Hypothalamus (tissue), 51 donors: ENCODE measurements around the gene ZSCAN1.
"Not testable (repeated sequence)": the region's sequence is repeated elsewhere in the genome, so short reads cannot be mapped to it uniquely, and the experiment has no call there.

ENCODE experiments used
- DNase-seq, 51 donors: peaks; one replicate each; lab custom pipeline; 2025; lab: John Stamatoyannopoulos, UW

Gene ZSCAN1

GRCh38 chr19:58033741-58034476, at the start of gene ZSCAN1:
Gene ZSCAN1 (plus strand): TSS chr19:58034025. CDS start chr19:58037837, 3,812 bp downstream.
- peak; percentile 35 to 98 (median 91) for DNase-seq

- no peak for DNase-seq
Observed at GRCh38 chr19:57992841-57993240, 41.0 kb upstream of the ZSCAN1 start.

GRCh38 chr19:58000677-58001076, 33.1 kb upstream of the ZSCAN1 start:
- no peak for DNase-seq

- peak in 6 of 51 donors; percentile 16 to 35 (median 27) for DNase-seq
Observed at GRCh38 chr19:58001895-58002369, 31.9 kb upstream of the ZSCAN1 start.

GRCh38 chr19:58002384-58003173, 31.2 kb upstream of the ZSCAN1 start, which contains the start of gene ZNF606:
Gene ZNF606 (minus strand): TSS chr19:58002820. CDS start chr19:58001319, 1,501 bp downstream.
- peak; percentile 46 to 89 (median 78) for DNase-seq

- peak in 6 of 51 donors; percentile 19 to 45 (median 35) for DNase-seq
Observed at GRCh38 chr19:58003174-58003828, 30.5 kb upstream of the ZSCAN1 start.

- no peak for DNase-seq
Observed at GRCh38 chr19:58007285-58007684, 26.5 kb upstream of the ZSCAN1 start.

GRCh38 chr19:58008877-58009276, 24.9 kb upstream of the ZSCAN1 start:
- DNase-seq = not testable (repeated sequence)

GRCh38 chr19:58009301-58009665, 24.5 kb upstream of the ZSCAN1 start:
- peak in 1 of 51 donors; percentile 43 for DNase-seq

GRCh38 chr19:58009666-58010301, 24.0 kb upstream of the ZSCAN1 start:
- peak; percentile 13 to 96 (median 89) for DNase-seq

- DNase-seq = no peak
Observed at GRCh38 chr19:58010507-58010906, 23.3 kb upstream of the ZSCAN1 start.

- DNase-seq = no peak
Observed at GRCh38 chr19:58014141-58014540, 19.7 kb upstream of the ZSCAN1 start.

GRCh38 chr19:58020129-58020528, 13.7 kb upstream of the ZSCAN1 start:
- no peak for DNase-seq

- DNase-seq = peak in 35 of 51 donors; percentile 2 to 75 (median 42)
Observed at GRCh38 chr19:58021541-58022282, 12.1 kb upstream of the ZSCAN1 start.

- DNase-seq = no peak
Observed at GRCh38 chr19:58022283-58022660, 11.6 kb upstream of the ZSCAN1 start.

GRCh38 chr19:58024661-58025060, 9.2 kb upstream of the ZSCAN1 start:
- DNase-seq = no peak

GRCh38 chr19:58034477-58034793, 610 bp downstream of the ZSCAN1 start:
- DNase-seq = peak in 9 of 51 donors; percentile 8 to 42 (median 20)

GRCh38 chr19:58035863-58036262, 2.0 kb downstream of the ZSCAN1 start:
- peak in 1 of 51 donors; percentile 45 for DNase-seq

GRCh38 chr19:58037927-58038687, 4.3 kb downstream of the ZSCAN1 start:
- DNase-seq = peak in 38 of 51 donors; percentile 3 to 78 (median 38)
